HEK293 (cell line): Measurements from ENCODE around the gene TSPYL6.

Source experiments
- CTCF ChIA-PET: fragments of 350-600 bp; formaldehyde crosslinking; extraction: SDS; loops from one replicate; lab custom pipeline; 2021; ENCODE audit warnings: antibody characterized with exemption; lab: Yijun Ruan, JAX
- POLR2A ChIA-PET: fragments of 300-600 bp; formaldehyde crosslinking; extraction: SDS; loops from one replicate; lab custom pipeline; 2020; ENCODE audit warnings: antibody characterized with exemption, inconsistent platforms; lab: Yijun Ruan, JAX
- H3K27ac ChIP-seq: fragments of 200-500 bp; sonication (Bioruptor generic); 2 replicates; pipeline ENCODE4 v1.5.1; 2014; ENCODE audit warnings: low read depth, low read length, control low read depth, inconsistent platforms; ENCODE audit errors: extremely low read depth
- H3K36me3 ChIP-seq, 2 experiments: fragments of 200-500 bp in 1 of 2; sonication (Bioruptor generic) in 1 of 2; 1 replicate in 1 of 2; 2 replicates in 1 of 2; pipeline ENCODE4 v1.5.1; 2014 to 2017; ENCODE audit warnings: inconsistent platforms in 2 of 2, low read length in 2 of 2; ENCODE audit not compliant: control insufficient read depth in 2 of 2, insufficient read depth in 1 of 2
- H3K4me1 ChIP-seq: fragments of 200-500 bp; sonication (Bioruptor generic); 2 replicates; pipeline ENCODE4 v1.5.1; 2014; ENCODE audit warnings: mild to moderate bottlenecking, low read length, inconsistent platforms; ENCODE audit not compliant: control insufficient read depth, insufficient read depth
- H3K4me3 ChIP-seq: 2 replicates; pipeline ENCODE4 v1.5.1; 2011; ENCODE audit warnings: low read depth, mild to moderate bottlenecking, control low read depth, low read length, moderate library complexity
- H3K9me3 ChIP-seq: fragments of 200-500 bp; sonication (Bioruptor generic); 2 replicates; pipeline ENCODE4 v1.5.1; 2014; ENCODE audit warnings: low read depth, low read length, inconsistent platforms; ENCODE audit not compliant: control insufficient read depth, insufficient read depth
- CTCF ChIP-seq: fragments of 450-650 bp; formaldehyde crosslinking; IDR thresholded peaks from 2 replicates; pipeline ENCODE4 v1.5.1; 2016; ENCODE audit warnings: missing biosample characterization, missing genetic modification characterization
- HOXC10 ChIP-seq: sonication (generic); formaldehyde crosslinking; IDR thresholded peaks from 2 replicates; pipeline ENCODE4 v1.8.1; 2023; ENCODE audit warnings: mild to moderate bottlenecking, missing genetic modification reagents
- SCRT1 ChIP-seq: fragments of 450-650 bp; formaldehyde crosslinking; IDR thresholded peaks from 2 replicates; pipeline ENCODE4 v1.5.1; 2016; ENCODE audit warnings: missing biosample characterization, missing genetic modification characterization, borderline replicate concordance
- TCF7L2 ChIP-seq: IDR thresholded peaks from 2 replicates; pipeline ENCODE4 v1.6.1; 2011; ENCODE audit warnings: low read depth, mild to moderate bottlenecking, inconsistent platforms, low read length, moderate library complexity, borderline replicate concordance
- ZIC2 ChIP-seq: fragments of 450-650 bp; formaldehyde crosslinking; IDR thresholded peaks from 2 replicates; pipeline ENCODE4 v1.5.1; 2016; ENCODE audit warnings: missing biosample characterization, missing genetic modification characterization
- ZNF239 ChIP-seq: fragments of 450-650 bp; formaldehyde crosslinking; IDR thresholded peaks from 2 replicates; pipeline ENCODE4 v1.5.1; 2016; ENCODE audit warnings: missing biosample characterization, missing genetic modification characterization
- ZNF621 ChIP-seq: fragments of 450-650 bp; formaldehyde crosslinking; IDR thresholded peaks from 2 replicates; pipeline ENCODE4 v1.5.1; 2017; ENCODE audit warnings: missing biosample characterization, missing genetic modification characterization
- ZNF629 ChIP-seq: fragments of 450-650 bp; formaldehyde crosslinking; IDR thresholded peaks from 2 replicates; pipeline ENCODE4 v1.5.1; 2017; ENCODE audit warnings: missing biosample characterization, missing genetic modification characterization
- ZNF747 ChIP-seq: fragments of 450-650 bp; formaldehyde crosslinking; IDR thresholded peaks from 2 replicates; pipeline ENCODE4 v1.5.1; 2016; ENCODE audit warnings: missing biosample characterization, missing genetic modification characterization
- ZNF776 ChIP-seq: fragments of 450-650 bp; formaldehyde crosslinking; IDR thresholded peaks from 2 replicates; pipeline ENCODE4 v1.5.0; 2017; ENCODE audit warnings: missing biosample characterization, missing genetic modification characterization, borderline replicate concordance
- TF ChIP-seq, protein P1 (sequence below): fragments of 450-650 bp; formaldehyde crosslinking; IDR thresholded peaks from 2 replicates; pipeline ENCODE4 v1.5.1; 2016; ENCODE audit warnings: missing biosample characterization, missing genetic modification characterization
- TF ChIP-seq, protein P2 (sequence below): fragments of 450-650 bp; formaldehyde crosslinking; IDR thresholded peaks from 2 replicates; pipeline ENCODE4 v1.5.1; 2017; ENCODE audit warnings: missing biosample characterization, missing genetic modification characterization
- TF ChIP-seq, protein P3 (sequence below): fragments of 450-650 bp; formaldehyde crosslinking; conservative IDR thresholded peaks from 2 replicates; pipeline ENCODE4 v1.5.1; 2016; ENCODE audit warnings: low read depth, missing biosample characterization, missing genetic modification characterization

TSPYL6 gene

DNA sequence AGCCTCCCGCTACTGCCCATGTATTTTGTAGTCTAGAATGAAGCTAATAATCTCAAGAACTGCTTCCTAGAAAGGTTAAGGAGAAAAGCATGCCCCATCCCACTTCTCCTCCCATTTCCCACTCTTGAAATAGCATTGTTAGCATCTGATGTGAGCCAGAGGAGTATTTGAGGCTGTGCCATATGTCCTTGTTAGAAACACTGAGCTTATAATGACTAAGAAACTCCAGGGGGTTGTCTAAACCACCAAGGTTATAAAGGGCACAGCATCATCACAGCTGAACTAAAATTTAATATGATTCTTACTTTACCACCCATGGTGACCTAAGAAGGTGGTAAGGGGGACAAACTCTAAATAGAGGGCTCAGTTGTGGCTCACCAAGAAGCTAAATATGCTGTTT lies 16.6 kb downstream of the TSPYL6 start (continued):
- TF ChIP-seq CTCF (tag by site-specific recombination) (no peak), ZIC2 (tag by site-specific recombination) (peak; percentile 42), ZNF621 (tag by site-specific recombination) (no peak), SCRT1 (tag by site-specific recombination) (no peak), HOXC10 (CRISPR knock-in tag) (no peak)
- TF ChIP-seq, protein P1, sequence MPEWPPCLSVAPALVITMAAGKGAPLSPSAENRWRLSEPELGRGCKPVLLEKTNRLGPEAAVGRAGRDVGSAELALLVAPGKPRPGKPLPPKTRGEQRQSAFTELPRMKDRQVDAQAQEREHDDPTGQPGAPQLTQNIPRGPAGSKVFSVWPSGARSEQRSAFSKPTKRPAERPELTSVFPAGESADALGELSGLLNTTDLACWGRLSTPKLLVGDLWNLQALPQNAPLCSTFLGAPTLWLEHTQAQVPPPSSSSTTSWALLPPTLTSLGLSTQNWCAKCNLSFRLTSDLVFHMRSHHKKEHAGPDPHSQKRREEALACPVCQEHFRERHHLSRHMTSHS (tag by site-specific recombination), result no peak
- TF ChIP-seq, protein P2, sequence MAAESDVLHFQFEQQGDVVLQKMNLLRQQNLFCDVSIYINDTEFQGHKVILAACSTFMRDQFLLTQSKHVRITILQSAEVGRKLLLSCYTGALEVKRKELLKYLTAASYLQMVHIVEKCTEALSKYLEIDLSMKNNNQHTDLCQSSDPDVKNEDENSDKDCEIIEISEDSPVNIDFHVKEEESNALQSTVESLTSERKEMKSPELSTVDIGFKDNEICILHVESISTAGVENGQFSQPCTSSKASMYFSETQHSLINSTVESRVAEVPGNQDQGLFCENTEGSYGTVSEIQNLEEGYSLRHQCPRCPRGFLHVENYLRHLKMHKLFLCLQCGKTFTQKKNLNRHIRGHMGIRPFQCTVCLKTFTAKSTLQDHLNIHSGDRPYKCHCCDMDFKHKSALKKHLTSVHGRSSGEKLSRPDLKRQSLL (tag by site-specific recombination), result peak; percentile 44; the same call in 1 of the 2 replicates

DNA sequence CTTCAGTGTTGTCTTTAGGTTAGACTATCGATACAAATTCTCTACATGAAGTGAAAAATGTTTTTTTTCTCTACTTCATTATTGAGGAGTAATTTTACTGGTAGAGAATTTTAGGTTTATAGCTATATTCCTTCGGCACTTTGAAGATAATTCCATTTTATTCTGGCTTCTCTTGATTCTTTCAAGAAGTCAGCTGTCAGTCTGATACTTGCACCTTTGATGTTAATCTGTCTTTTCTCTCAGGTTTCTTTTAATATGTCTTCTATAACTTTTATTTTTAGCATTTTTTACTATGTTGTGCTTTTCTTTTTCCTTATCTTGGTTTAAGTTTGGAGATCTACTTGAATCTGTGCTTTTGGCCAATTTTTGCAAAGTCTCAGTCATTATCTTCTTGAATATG lies 18.6 kb downstream of the TSPYL6 start:
- ChIA-PET CTCF (interaction anchor here (0.6 to 1.1 kb wide), 3 partner anchors 31 to 271 kb away, joined by 3 to 4 read pairs (median 4); no protein-coding TSS in a partner anchor), POLR2A (no interaction called here)
- H3K27ac ChIP-seq, result no peak overlapping the region
- H3K9me3 ChIP-seq, result no peaks in the 10 kb centered on the region
- no peak overlapping the region for H3K4me3 ChIP-seq
- no peaks in the 10 kb centered on the region for H3K4me1 ChIP-seq
- TF ChIP-seq, protein P3, sequence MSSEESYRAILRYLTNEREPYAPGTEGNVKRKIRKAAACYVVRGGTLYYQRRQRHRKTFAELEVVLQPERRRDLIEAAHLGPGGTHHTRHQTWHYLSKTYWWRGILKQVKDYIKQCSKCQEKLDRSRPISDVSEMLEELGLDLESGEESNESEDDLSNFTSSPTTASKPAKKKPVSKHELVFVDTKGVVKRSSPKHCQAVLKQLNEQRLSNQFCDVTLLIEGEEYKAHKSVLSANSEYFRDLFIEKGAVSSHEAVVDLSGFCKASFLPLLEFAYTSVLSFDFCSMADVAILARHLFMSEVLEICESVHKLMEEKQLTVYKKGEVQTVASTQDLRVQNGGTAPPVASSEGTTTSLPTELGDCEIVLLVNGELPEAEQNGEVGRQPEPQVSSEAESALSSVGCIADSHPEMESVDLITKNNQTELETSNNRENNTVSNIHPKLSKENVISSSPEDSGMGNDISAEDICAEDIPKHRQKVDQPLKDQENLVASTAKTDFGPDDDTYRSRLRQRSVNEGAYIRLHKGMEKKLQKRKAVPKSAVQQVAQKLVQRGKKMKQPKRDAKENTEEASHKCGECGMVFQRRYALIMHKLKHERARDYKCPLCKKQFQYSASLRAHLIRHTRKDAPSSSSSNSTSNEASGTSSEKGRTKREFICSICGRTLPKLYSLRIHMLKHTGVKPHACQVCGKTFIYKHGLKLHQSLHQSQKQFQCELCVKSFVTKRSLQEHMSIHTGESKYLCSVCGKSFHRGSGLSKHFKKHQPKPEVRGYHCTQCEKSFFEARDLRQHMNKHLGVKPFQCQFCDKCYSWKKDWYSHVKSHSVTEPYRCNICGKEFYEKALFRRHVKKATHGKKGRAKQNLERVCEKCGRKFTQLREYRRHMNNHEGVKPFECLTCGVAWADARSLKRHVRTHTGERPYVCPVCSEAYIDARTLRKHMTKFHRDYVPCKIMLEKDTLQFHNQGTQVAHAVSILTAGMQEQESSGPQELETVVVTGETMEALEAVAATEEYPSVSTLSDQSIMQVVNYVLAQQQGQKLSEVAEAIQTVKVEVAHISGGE, result no peak
- no peak for TF ChIP-seq TCF7L2
- no peak for TF ChIP-seq ZNF747 (tag by site-specific recombination)
- TF ChIP-seq ZNF239 (tag by site-specific recombination), result no peak
- TF ChIP-seq ZNF629 (tag by site-specific recombination), result no peak
- H3K36me3 ChIP-seq, result no peaks in the 10 kb centered on the region

GRCh38 chr2:54233832-54234649 lies 22.0 kb downstream of the TSPYL6 start:
- no peaks in the 10 kb centered on the region for H3K4me1 ChIP-seq
- POLR2A ChIA-PET, result no interaction called here
- H3K9me3 ChIP-seq, result no peaks in the 10 kb centered on the region
- no peak for TF ChIP-seq ZNF776 (tag by site-specific recombination)
- H3K4me3 ChIP-seq, result no peak overlapping the region
- CTCF ChIA-PET, result no interaction called here
- H3K36me3 ChIP-seq, result no peaks in the 10 kb centered on the region
- no peak overlapping the region for H3K27ac ChIP-seq
